ENCODE measurements around the gene KIFAP3. TPM values are rescaled to one million over a fixed set of nuclear protein-coding genes. Genes with fewer than 3 reads are reported as not detected.
A peak's percentile ranks its signal among the peaks of the same experiment; 100 is the strongest.
"Not testable (repeated sequence)": the region's sequence is repeated elsewhere in the genome, so short reads cannot be mapped to it uniquely, and the experiment has no call there.

The KIFAP3 gene
- polyA plus RNA-seq, 1 donor, result 39.9 TPM

DNA sequence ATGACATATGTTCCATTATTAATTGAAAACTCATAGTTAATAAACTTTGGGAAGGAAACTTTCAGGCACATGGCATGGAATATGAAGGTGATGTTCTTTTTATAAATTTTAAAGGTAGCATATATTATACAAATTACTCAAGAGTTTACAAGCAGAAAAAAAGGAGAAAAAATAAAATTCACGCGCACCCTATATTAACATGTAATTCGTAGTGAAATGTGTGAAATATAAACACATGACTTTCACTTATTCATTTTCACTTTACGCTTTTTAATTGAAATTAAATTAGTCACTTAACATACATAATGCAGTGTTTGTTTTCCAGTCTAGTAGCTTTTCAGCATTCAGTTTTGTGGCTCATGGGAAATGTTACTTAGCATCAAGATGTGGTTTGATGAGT is 153.4 kb downstream of the KIFAP3 start:
- no peak for DNase-seq

DNA sequence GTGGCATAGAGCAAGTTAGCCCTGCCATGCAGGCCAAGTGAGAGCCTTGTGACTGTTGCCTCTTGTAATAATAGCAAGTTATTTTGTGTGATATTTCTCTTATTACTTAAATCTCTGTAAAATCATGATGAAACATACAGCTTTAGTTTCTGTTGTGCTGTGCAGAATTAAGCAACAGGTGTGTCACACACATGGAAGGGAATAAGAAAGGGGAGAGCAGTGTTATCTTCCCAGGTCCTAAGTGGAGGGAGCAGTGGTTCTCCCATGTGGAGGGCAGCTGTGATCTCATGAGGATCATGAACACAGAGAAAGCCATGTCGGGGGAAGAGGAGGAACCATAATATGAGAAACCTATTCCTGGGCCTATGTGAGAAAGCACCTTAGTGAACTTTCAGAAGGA is 155.6 kb downstream of the KIFAP3 start:
- no peak for DNase-seq

DNA sequence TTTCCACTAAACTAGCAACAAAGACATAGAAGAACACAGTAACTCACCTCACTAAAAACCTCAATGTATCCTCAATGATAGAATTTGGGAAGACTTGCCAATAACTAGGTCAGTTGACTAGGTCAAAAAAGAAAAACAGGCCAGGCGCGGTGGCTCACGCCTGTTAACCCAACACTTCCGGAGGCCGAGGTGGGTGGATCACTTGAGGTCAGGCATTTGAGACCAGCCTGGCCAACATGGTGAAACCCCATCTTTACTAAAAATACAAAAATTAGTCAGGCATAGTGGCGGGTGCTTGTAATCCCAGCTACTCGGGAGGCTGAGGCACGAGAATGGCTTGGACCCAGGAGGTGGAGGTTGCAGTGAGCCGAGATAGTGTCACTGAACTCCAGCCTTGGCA is 156.3 kb downstream of the KIFAP3 start:
- not testable (repeated sequence) for DNase-seq

DNA sequence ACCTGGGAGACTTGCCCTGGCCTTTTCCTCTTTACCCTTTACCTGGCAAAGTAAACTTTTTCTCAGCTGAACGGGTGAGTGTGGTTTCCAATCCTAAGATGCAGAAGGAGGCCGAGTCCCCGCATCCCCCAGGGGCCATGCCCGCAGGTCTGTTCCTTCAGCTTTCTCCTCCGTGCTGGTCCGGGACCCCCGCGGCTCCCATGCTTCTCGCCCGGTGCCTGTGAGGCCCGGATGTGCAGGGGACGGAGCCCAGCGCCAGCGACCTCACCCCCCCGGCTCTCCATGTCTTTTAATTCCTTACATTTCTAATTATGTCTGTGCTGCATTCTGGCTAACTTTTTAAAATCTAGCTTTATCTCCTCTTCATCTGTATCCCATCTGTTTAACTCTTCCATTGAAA is 159.3 kb downstream of the KIFAP3 start:
- no peak for DNase-seq

DNA sequence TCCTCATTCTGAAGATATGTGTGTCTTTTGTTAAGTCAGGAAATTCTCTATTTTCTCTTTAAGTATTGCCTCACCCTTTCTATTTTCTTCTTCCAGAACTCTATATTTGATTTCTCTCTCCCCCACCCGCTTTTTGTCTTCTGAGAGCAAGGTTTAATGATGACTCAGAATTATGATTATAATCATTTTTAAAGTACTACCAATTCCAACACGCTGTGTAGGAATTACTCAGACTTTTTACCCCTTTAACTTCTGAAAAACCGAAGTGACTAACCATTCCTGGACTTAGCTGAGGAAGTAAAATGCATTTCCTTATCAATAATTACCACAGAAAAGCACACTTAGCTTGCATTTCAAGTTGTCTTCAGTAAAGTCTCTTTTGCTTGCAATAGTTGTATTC is 160.0 kb downstream of the KIFAP3 start:
- no peak for DNase-seq

DNA sequence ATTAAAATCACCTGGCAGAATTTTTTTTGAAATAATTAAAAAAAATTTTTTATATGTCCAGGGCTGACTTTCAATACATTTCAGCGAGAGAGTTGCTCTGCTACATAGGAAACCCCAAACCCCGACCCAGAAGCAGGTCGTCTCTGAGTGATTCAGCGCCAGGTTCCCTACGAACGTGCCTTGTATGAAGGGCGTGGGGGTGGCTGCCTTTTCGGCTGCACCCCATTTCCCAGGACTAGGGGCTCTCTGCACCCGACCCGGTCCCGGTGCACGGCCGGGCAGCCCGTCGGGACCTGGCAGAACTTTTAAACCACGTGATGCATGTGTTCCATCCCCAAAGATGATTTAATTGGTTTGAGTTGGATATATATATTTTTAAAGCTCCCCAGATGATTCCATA is 165.0 kb downstream of the KIFAP3 start:
- no peak for DNase-seq

DNA sequence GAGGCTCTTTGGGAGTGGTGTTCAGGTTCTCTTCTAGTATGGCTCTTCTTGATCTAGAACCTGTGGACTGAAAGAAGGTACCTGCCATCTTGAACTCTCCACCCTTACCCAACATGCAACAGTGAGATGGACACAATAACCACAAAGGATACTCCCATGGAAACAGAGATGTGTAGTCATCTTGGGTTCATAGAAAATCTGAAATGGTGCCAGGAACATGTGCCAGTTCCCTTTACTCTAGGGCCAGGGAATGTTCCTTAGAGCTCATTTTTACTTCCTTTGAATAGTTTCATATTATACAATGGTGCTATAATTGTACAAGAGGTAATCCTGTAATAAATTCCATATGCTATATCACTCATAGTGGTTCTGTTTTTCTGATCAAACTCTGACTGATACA is 167.6 kb downstream of the KIFAP3 start:
- no peak for DNase-seq

DNA sequence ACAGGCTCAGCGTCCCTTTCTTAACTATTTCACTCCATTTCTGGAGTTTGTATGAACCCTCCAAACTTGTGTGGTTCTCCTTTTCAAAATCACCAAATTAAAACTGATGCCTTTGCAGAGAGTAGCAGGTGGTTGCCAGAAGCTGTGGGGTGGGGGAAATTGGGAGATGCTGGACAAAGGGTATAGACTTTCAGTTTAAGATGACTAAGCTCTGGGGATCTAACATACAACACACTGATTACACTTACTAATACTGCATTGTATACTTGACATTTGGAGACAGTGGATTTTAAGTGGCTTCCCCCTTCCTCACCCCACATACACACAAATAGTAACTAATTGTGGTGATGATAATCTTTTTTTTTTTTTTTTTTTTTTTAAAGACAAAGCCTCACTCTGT is 169.7 kb downstream of the KIFAP3 start:
- no peak for DNase-seq

DNA sequence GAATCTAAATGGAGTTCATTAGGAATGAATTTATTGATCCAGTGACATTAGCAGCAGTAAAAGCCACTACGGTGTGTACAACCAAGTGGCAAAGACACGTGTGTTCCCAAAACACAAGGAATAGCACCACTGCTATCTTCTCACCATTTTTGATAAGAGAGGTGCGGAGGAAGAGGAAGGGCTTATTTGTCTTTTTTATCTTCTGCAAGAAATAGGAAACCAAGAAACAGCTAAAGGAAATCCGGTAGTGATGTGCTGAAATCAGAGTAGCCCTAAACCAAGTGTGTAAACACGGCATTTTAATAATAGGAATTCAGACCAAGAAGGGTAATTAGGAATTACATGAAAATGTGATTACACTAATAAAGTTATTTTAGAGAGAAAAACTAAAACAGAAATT is 171.7 kb downstream of the KIFAP3 start:
- DNase-seq, result no peak

DNA sequence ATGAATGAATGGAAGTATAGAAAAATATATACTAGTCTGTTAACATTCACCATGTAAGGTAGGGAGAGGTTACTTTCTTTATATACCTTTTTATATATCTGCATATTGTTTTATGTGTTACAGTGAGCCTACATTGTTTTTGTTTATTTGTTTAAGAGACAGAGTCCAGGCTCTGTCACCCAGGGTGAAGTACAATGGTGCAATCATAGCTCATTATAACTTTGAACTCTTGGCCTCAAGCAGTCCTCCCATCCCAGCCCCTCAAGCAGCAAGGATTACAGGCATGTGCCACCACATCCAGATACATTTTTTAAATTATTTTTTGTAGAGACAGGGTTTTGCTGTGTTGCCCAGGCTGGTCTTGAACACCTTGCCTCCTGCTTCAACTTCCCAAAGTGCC is 173.4 kb downstream of the KIFAP3 start:
- DNase-seq, result no peak

DNA sequence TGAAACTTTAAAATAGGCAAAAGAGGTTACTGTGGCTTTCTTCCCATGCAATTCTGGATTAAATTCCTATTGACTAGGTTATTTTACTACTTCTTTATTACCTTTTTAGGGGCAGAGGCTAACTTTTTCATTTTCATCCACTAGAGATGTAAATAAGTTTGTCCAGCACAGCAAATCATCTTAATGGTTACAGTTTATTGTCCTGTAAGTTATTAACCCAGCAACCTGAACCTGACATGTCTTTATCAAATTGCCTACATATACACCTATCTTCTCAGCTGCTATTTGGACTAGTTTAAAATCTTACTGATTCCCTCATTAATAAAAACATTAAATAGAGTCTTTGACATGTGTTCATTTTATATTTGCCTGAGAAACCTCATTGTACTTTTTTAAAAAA is 173.9 kb downstream of the KIFAP3 start:
- DNase-seq, result no peak

DNA sequence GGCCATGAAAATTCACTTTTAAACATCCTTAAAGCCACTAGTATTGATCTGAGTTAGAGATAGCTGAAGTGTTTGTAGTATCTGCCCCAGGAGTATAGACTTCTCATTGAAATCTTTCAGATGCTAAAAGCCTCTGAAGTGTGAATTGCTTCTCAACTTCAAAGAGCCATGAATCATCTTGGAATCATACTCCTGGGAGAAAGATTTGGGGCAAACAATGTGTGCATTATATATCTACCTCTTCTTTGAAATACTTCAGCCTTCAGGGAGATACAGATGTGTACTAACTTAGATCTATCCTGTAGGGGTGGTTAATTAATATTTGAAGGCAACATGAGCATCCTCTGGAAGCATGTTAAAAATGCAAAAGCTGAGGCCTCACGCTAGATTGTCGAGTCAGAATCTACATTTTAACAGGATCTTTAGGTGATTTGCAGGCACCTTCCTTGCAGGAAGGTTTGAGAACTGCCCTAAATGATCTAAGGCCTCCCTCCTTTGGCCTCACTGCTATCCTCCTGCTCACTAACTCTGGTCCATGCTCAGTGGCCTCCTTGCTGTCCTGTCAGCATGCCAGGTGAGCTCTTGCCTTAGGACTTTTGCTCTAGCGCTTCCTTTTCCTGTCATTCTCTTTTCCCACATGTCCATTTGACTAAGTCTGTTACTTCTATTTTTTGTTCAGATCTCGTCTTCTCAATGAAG is 174.8 kb downstream of the KIFAP3 start:
- DNase-seq, result no peak

DNA sequence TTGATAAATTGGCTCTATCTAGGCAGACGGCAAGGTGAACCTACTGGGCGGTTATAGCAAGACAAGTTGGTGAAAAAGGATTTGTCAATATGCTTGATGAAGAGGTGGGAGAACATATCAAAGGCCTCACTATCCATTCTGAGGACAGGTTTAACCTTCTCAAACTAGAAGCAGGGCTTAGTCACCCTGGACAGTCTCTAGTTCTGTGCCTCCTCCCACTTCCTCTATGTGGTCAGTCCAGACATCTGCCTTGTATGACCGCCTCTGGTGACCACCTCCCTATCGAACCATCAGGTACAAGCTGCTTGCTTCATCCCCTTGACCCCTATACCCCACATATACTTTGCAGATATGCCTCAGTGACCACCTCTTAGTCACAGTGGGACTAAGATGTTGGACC is 178.5 kb downstream of the KIFAP3 start:
- no peak for DNase-seq

DNA sequence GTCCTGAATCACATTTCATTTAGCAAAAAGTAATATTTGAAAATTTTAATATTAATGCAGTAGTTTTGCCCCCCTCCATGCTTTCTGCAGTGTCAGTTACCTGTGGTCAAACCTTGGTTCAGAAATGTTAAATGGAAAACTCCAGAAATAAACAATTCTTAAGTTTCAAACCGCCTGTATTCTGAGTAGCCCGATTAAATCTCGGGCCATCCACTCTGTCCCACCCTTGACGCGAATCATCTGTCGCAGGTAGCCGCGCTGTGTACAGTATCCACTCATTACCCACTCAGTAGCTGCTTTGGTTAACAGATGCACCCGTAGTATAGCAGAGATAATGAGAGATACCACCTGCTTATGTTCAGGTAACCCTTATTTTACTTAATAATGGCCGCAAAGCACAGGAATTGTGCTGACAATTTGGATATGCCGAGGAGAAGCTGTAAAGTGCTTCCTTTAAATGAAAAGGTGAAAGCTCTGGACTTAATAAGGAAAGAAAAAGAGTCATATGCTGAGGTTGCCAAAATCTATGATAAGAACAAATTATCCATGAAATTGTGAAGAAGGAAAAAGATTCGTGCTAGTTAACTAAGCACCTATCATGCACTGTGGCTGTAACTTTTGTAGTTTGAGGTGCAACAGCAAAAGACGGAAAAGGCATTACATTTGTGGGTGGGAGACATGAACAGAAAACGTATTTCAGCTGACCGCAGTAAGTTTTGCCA is 179.9 kb downstream of the KIFAP3 start:
- DNase-seq, result no peak

DNA sequence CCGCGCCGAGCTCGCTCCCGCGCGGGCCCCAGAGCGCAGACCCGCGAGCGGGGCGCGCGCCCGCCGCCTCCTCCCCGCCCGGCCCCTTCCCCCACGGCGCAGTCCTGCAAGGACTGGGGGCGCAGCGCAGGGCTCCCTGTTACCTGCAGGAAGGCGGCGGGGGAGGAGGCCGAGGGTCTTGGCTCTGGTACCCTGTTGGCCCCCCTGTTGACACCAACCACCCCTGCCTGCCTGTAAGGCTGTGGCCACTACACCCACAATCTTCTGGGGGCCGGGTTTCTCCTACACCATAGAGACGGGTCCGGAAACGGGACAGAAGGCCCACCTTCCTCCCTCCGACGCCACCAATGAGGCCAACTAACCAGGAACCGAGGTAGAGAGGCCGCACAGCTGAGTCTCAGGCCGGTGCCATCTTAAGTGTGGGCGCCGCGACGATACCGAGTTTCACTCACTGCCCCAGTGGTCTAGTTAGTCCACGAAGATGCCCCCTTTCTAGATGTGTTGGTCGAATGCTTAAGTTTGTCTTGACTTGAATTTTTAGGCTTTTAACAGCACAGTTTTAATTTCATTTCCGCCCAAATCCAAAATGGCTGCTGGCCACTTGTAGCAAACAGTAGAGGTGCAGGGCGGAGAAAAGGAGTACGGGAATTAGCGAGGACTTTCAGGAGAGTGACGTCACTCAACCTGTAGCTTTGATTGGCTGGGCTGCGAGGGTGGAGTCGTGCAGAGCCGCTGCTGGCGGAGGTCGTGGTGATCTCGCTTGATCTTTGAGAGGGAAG is 180.7 kb downstream of the KIFAP3 start, which contains the start of gene SCYL3:
Gene SCYL3 (minus strand): TSS at position 252 of the 779 bp plus-strand sequence. CDS start 5,056 bp downstream, outside the sequence.
- DNase-seq, result peak; percentile 97

DNA sequence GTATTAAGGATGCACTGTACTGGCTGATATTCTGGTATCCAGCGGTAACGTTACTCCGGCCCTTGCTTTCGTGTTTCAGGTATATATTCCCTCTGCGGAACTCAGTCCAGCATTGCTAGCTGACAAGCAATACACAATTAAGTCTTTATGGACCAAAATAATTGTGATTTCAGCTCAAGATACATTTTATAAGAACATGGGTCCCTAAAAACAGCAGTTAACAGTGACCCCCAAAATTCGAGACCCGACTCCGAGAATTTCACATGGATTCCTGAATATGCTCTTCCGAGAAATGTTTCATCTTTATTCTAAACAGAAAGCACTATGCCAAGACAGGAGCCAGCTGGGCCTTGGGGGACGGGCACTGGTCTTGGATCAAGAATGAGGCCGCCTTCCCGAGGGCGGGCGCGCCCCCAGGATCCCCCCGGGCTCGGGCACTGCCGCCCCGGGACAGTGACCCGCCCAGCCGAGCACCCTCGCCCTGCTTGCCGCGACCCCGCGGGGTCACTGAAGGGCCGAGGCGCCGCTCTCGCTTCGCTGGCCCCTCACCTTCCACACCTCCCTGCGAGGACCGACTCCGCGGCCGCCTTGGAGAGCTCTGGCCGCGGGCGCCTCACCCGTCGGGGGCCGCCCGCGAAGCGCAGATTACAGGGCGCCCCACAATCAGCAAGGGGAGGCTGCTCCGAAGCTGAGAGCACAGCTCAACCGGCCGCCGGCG is 181.4 kb downstream of the KIFAP3 start:
- peak; percentile 48 for DNase-seq

DNA sequence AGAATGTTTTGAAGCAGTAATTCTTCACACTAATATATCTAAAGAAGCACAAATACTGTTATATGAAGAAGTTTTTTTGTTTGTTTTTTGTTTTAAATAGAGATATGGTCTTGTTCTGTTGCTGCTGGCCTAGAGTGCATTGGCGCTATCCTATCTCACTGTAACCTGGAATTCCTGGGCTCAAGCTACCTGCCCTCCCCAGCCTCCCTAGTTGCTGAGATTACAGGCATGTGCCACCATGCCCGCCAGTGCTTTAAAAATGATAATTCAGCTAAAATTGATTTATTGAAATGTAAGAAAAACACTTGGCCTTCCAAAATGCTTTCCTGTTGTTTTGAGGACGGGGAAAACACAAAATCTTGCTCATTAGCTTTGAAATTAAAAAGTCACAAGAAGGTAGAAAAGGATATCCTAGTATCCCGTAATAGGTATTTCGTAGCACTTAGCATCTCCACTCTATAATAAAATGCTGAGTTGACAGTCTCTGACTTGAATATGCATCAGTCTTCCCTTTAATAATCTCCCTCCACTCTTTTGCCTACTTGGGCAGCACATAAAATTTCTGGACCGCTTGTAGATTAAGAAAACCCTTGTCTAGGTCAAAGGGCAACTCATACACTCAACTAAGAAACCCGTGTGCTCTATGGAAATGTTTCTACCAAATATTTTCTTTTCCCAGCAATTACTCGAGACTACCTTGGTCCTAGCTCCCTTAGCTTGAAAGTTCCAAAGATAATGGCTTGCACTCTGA is 182.1 kb downstream of the KIFAP3 start:
- no peak for DNase-seq

DNA sequence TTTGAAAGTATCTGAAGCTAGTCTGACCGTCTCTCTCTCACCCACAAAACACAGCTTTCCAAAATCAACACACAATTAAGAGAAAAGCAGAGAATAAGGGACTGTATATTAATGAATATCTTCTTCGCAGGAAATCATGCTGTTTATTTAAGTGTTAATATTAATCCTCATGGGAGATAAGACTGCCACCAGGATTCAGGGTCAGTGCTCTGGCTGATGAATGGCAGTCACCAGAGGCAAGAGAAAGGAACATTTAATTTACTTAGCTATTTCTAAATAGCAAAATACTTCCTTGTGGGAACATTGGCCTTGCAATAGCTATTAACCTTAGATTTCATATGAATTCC is 183.0 kb downstream of the KIFAP3 start:
- no peak for DNase-seq

DNA sequence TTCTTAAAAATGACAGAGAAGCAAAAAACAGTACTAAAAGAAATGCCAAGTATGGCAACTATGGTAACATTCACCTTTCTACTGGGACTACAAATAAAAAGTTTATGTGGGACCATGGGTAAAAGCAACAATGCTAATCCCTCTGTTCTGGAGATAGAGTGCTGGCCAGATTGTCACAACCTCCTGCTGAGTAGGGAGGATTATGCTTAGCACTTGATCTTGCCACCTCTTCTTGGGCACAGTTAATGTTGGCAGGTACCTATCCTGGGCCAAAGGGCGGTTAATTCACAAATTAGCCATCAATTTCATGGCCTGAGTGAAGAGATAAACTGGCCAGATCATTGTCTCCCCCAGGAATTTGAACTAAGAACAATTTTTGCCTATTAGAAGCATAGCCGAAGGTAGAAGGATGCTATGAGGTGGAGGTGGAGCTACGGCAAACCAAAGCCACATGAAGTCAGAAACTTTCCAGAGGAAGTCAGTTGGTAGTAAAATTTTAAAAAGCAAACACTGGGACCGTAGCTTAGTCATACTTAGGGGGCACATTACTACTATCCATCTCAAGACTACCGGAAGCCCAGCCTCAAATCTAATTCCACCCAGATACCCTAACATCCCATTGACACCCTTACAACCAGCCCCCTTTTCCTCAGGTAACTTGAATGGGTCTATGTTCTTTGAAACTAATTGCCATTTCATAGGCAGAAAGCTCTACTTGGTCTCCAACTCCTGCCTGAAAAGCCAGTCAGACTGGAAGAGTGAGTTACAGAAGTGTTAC is 183.5 kb downstream of the KIFAP3 start:
- DNase-seq, result no peak

DNA sequence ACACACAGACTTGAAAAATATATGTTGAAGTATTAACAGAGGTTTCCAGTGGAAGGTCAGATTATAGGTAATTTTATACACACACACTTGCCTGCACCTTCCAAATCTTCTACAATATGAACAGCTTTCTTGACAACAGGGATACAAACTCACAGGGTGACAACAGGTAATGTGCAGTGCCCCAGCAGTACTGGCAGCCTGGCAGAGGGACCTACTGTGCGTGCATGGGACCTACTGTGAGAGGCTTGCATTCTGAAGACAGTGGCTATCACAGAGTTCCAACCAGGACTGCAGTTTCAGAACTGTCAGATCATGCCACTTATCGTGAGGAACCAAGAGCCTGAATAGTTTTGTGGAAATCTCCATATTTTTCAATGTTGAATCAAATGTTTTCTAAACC is 184.6 kb downstream of the KIFAP3 start:
- DNase-seq, result no peak

DNA sequence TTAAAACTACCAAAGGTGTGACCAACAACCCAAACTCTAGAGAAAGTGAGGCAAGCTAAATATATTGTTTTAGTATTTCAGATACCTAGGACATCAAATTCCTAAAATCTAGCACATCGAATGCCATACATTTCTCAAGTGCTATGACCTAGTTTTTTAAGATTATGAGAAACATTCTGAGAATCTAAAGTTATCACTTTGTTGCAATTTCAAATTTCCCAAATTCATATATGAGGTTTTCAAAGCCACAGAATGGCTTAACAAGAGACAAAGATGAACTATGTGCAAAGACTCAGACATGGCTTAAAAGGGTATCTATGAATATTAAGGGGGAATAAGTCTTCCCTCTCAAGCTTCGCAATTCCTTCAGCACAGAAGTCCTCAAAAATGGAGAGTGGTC is 187.6 kb downstream of the KIFAP3 start:
- DNase-seq, result no peak
